WI38 (cell line): ENCODE data around the gene OXCT1.

Source experiments
- H3K4me3 ChIP-seq: 2 replicates; pipeline ENCODE4 v1.5.1; 2011; ENCODE audit warnings: low read depth, mild to moderate bottlenecking, control low read depth, low read length
- TF ChIP-seq, protein P1 (sequence below): IDR thresholded peaks from 2 replicates; pipeline ENCODE4 v1.5.1; 2012; ENCODE audit warnings: low read depth, mild to moderate bottlenecking, control low read depth, low read length

The OXCT1 gene

DNA sequence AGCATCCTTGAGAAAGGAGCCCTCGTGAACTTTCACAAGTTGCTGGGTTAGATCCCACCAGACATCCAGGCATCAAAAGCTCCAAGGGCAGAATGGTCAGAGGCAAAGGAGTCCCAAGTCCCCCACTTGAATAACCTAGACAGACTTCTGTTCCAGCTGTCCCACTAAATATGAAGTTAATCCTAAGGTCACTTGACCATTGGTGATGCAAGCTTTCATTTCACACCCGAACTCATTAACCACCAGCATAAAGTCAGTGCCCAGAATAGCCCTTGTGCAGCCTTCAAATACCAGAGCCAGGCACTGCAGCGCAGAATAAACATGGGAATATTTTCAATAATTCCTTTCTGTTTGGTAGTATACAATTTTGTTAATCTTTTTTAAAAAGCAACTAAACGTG lies 28.9 kb downstream of the OXCT1 start:
- TF ChIP-seq, protein P1, sequence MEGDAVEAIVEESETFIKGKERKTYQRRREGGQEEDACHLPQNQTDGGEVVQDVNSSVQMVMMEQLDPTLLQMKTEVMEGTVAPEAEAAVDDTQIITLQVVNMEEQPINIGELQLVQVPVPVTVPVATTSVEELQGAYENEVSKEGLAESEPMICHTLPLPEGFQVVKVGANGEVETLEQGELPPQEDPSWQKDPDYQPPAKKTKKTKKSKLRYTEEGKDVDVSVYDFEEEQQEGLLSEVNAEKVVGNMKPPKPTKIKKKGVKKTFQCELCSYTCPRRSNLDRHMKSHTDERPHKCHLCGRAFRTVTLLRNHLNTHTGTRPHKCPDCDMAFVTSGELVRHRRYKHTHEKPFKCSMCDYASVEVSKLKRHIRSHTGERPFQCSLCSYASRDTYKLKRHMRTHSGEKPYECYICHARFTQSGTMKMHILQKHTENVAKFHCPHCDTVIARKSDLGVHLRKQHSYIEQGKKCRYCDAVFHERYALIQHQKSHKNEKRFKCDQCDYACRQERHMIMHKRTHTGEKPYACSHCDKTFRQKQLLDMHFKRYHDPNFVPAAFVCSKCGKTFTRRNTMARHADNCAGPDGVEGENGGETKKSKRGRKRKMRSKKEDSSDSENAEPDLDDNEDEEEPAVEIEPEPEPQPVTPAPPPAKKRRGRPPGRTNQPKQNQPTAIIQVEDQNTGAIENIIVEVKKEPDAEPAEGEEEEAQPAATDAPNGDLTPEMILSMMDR = no peak
- no peak overlapping the region for H3K4me3 ChIP-seq

DNA sequence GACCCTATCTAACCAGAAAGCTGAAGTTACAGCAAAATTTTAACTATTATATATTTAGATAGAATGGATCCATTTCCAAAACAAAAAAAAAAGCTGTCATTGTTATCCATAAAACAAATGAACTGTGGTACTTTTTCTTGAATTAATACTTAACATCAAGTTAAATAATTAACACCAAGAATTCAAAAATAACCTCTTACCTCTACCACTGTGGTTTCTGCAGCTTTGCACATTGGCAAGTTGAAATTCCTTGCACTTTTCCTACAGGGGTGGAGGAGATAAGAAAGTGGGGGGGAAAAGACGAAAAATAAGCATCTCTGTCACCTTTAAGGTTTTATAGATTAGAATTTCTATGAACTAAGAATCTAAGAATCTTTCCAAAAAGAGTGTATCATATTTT lies 30.0 kb downstream of the OXCT1 start:
- H3K4me3 ChIP-seq = no peak overlapping the region
- TF ChIP-seq, protein P1 = no peak

DNA sequence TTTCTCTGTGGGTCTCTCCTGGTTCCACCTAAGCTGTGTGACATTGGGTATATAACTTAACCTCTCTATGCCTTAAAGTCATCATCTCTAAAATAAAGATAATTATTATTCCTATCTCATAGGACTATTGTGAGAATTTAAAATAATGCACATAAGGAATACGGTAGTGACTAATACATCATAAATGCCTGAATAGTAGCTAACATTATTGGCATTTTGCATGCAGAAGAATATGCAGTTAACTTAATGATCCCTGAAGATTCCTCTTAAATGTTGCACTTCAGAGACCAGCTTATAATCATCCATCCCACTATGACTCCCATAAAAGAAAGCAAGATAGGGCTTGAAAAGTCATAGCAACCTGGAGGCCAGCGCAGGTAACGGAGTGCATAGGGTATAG lies 32.4 kb downstream of the OXCT1 start:
- TF ChIP-seq, protein P1 = no peak
- H3K4me3 ChIP-seq = no peak overlapping the region

DNA sequence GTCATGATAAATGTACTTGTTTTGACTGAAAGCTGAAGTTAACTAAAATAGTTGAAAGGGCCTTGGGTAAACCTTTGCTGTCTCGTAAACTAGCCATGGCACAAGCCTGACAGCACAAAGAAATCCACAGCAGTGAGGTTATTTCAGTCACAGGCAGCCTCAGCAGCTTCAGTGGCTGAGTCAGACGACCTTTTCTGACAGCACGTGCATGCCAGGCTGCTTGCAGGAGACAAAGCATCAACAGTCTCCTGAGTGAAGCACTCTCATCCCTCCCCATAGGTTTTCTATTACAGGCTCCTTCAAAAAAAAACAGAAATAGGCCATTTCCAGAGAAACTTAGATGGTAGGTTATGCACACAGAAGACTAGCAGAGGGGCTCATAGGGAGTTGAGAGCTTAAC lies 34.6 kb downstream of the OXCT1 start:
- H3K4me3 ChIP-seq = no peak overlapping the region
- TF ChIP-seq, protein P1 = no peak

DNA sequence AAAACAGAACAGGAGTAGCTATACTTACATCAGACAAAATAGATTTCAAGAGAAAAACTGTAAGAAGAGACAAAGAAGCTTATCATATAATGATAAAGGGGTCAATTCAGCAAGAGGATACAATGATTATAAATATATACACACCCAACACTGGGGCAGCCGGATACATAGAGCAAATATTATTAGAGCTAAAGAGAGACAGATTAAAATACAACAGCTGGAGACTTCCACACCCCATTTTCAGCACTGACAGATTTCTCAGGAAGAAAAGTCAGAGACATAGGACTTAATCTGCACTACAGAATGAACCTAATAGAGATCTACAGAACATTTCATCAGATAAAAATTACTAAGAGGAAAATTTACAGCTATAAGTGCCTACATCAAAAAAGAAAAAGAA lies 35.7 kb downstream of the OXCT1 start:
- H3K4me3 ChIP-seq = no peak overlapping the region
- TF ChIP-seq, protein P1 = no peak

DNA sequence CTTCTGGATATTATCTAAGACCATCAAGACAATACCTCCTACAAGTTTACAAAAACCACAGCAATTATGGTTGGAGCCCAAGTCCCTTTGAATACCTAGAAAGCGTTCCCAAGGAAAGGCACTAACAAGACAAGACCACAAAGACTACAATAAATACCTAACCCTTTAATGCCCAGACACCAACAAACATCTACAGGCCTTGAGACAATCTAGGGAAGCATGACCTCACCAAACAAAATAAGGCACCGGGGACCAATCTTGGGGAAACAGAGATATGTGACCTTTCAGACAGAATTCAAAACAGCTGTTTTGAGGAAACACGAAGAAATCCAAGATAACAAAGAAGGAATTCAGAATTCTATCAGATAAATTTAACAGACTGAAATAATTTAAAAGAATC lies 37.8 kb downstream of the OXCT1 start:
- TF ChIP-seq, protein P1 = no peak
- no peak overlapping the region for H3K4me3 ChIP-seq

DNA sequence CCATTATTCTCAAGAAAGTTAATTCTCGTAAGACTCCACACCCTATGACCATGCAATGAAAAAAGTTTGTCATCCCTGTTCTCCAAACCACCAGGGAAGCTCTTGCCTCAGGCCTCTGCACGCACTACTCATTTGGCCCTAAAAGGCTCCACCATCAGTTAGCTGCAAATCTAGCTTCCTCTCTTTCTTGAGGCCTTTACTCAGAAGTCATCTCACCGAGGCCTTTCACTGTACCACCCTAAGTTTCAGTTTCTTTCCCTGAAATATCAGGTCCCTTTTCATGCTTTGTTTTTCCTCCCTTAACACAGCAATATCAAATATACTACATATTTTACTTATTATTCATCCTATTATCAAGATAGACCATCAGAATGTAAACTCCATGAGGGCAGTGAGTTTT lies 39.1 kb downstream of the OXCT1 start:
- H3K4me3 ChIP-seq = no peak overlapping the region
- TF ChIP-seq, protein P1 = no peak
